Uterus (tissue), 4 donors: ENCODE measurements around the gene SPRY4. TPM values are rescaled to one million over a fixed set of nuclear protein-coding genes. Genes with fewer than 3 reads are reported as not detected.

Source experiments
- DNase-seq, 2 donors: peaks; one replicate each; pipeline ENCODE4 v3.0.0-alpha.2; 2019 to 2020
- H3K27ac ChIP-seq, 2 donors: fragments of 200-600 bp; sonication (generic); 1 replicate in 1 of 2; 2 replicates in 1 of 2; pipeline ENCODE4 v1.5.1; 2016 to 2018
- H3K27me3 ChIP-seq, 2 donors: fragments of 200-600 bp; sonication (generic); one replicate each; pipeline ENCODE4 v1.5.1; 2018 to 2019; ENCODE audit warnings: control low read depth in 1 of 2
- H3K36me3 ChIP-seq, 2 donors: fragments of 200-600 bp; sonication (generic); one replicate each; pipeline ENCODE4 v1.5.1; 2019; ENCODE audit warnings: control low read depth in 1 of 2
- H3K4me1 ChIP-seq, 2 donors: fragments of 200-600 bp; sonication (generic); one replicate each; pipeline ENCODE4 v1.5.1; 2018 to 2019; ENCODE audit warnings: control low read depth in 1 of 2
- H3K4me3 ChIP-seq, 2 donors: fragments of 200-600 bp; sonication (generic); 1 replicate in 1 of 2; 2 replicates in 1 of 2; pipeline ENCODE4 v1.5.1; 2018 to 2019; ENCODE audit warnings: mild to moderate bottlenecking in 1 of 2
- H3K9me3 ChIP-seq, 2 donors: fragments of 200-600 bp; sonication (generic); one replicate each; pipeline ENCODE4 v1.5.1; 2019; ENCODE audit warnings: control low read depth in 1 of 2
- CTCF ChIP-seq, 4 experiments: fragments of 200-600 bp in 2 of 4; fragments of 450-650 bp in 2 of 4; sonication (generic) in 2 of 4; IDR thresholded peaks; one replicate each; pipeline ENCODE4 v1.5.1; 2016 to 2019; ENCODE audit warnings: antibody characterized with exemption in 4 of 4, mild to moderate bottlenecking in 2 of 4, moderate library complexity in 1 of 4
- POLR2A ChIP-seq, 2 donors: fragments of 450-650 bp; IDR thresholded peaks; one replicate each; pipeline ENCODE4 v1.6.1; 2016; ENCODE audit warnings: antibody characterized with exemption in 2 of 2, mild to moderate bottlenecking in 1 of 2, moderate library complexity in 1 of 2
- intact Hi-C: fragments of 100-400 bp; cut with DNase I; formaldehyde crosslinking; loops from one replicate; pipeline ENCODE4 v1.15.1; 2023; ENCODE audit warnings: low total_unique reads
- total RNA-seq, 4 donors: library from RNA; depleted of rRNA in 3 of 4; stranded (reverse); fragments of >200 nt in 3 of 4; gene quantifications; one replicate each; pipeline versions ENCODE4 v1.1.0 to v1.2.4, GENCODE V29; 2014 to 2023
- donor health status: DM: yes; HTN: yes; CAD: no.

SPRY4 gene
- total RNA-seq, 4 donors from 2014 or later, result 3.1 to 14.3 (median 12.1) TPM

DNA sequence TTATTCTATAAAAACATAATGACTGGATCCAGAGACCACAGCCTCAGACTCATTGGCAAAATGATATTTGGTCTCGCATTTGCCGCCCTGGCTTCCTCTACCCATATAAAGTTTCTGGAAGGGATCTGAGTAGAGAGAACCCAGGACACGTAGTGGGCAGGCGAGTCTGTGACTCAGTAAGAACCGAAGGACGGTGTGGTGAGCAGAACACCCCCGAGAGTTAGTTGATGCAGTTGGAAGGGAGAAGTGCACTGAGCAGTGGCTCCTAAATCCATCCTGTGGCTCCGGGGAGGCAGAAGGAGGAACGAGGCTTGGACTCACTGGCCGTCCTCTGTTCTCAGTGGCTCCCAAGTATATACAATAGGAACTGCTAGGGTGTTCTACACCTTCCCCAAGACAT, 11.5 kb downstream of the SPRY4 start:
- intact Hi-C loops, result no loop called here
- TF ChIP-seq POLR2A (IDR thresholded peaks at IDR 0.05) (no peak), CTCF (IDR thresholded peaks at IDR 0.05) (no peak)
- Histone ChIP-seq H3K4me3 (no peak overlapping the region), H3K4me1 (no peaks in the 10 kb centered on the region), H3K27me3 (no peaks in the 10 kb centered on the region), H3K9me3 (no peaks in the 10 kb centered on the region), H3K27ac (no peak overlapping the region), H3K36me3 (no peaks in the 10 kb centered on the region)
- no peak for DNase-seq

DNA sequence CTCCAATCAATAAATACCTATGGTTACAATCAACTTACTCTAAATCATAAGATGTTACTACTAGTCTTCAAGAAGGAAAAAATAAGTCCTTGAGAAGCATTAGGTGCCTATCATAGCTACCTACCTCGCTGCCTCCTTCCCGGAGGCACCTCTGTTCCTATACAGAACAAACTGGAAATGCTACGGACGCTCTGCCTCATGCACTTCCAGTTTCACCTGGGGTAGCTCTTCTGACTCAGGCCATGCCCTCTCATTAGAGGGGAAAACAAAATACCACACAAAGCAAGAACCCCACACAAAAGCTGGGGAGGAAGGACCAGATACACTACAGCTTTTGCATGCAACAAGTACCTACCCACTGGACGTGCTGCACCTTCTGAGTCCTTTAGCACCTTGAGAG, 12.4 kb downstream of the SPRY4 start:
- no peak for DNase-seq
- no peaks in the 10 kb centered on the region for H3K9me3 ChIP-seq
- no peak overlapping the region for H3K4me3 ChIP-seq
- no peaks in the 10 kb centered on the region for H3K27me3 ChIP-seq
- no peak overlapping the region for H3K27ac ChIP-seq
- no peaks in the 10 kb centered on the region for H3K36me3 ChIP-seq
- H3K4me1 ChIP-seq, result no peaks in the 10 kb centered on the region
- TF ChIP-seq CTCF (IDR thresholded peaks at IDR 0.05), result no peak
- TF ChIP-seq POLR2A (IDR thresholded peaks at IDR 0.05), result no peak
- intact Hi-C loops, result no loop called here

GRCh38 chr5:142311725-142312124, 13.1 kb downstream of the SPRY4 start:
- intact Hi-C loops, result no loop called here
- TF ChIP-seq POLR2A (IDR thresholded peaks at IDR 0.05) (no peak), CTCF (IDR thresholded peaks at IDR 0.05) (no peak)

GRCh38 chr5:142310803-142311202, 14.0 kb downstream of the SPRY4 start:
- TF ChIP-seq CTCF (IDR thresholded peaks at IDR 0.05), result no peak
- no peak for TF ChIP-seq POLR2A (IDR thresholded peaks at IDR 0.05)
- intact Hi-C loops, result no loop called here
- Histone ChIP-seq H3K27me3 (no peaks in the 10 kb centered on the region), H3K4me3 (no peak overlapping the region), H3K4me1 (no peaks in the 10 kb centered on the region), H3K9me3 (no peaks in the 10 kb centered on the region), H3K27ac (no peak overlapping the region), H3K36me3 (no peaks in the 10 kb centered on the region)
- no peak for DNase-seq

More at GRCh38 chr5:142311725-142312124, 13.1 kb downstream of the SPRY4 start:
- Histone ChIP-seq H3K27ac (no peak overlapping the region), H3K36me3 (no peaks in the 10 kb centered on the region), H3K4me1 (no peaks in the 10 kb centered on the region), H3K4me3 (no peak overlapping the region), H3K27me3 (no peaks in the 10 kb centered on the region), H3K9me3 (no peaks in the 10 kb centered on the region)
- no peak for DNase-seq

- Histone ChIP-seq H3K27ac (no peak overlapping the region), H3K36me3 (no peaks in the 10 kb centered on the region), H3K27me3 (no peaks in the 10 kb centered on the region), H3K4me1 (no peaks in the 10 kb centered on the region), H3K9me3 (no peaks in the 10 kb centered on the region), H3K4me3 (no peak overlapping the region)
- TF ChIP-seq POLR2A (IDR thresholded peaks at IDR 0.05) (no peak), CTCF (IDR thresholded peaks at IDR 0.05) (no peak)
- intact Hi-C loops, result no loop called here
- DNase-seq, result no peak
Measured at GRCh38 chr5:142309747-142310318, 15.0 kb downstream of the SPRY4 start.
